ENCODE results near the gene ADAM8.

ADAM8 gene

GRCh38 chr10:133285217-133285616, 8.5 kb upstream of the ADAM8 start:
- TF ChIP-seq CEBPB (IDR thresholded peaks at IDR 0.05) (no peak), YY1 (IDR thresholded peaks at IDR 0.05; ENCODE audit: low read depth) (no peak), TEAD4 (IDR thresholded peaks at IDR 0.05) (no peak), NFIC (IDR thresholded peaks at IDR 0.05) (no peak), EGR1 (IDR thresholded peaks at IDR 0.05) (no peak), TCF12 (IDR thresholded peaks at IDR 0.05; ENCODE audit: low read depth) (no peak)

GRCh38 chr10:133283931-133284330, 7.3 kb upstream of the ADAM8 start:
- TF ChIP-seq TEAD4 (IDR thresholded peaks at IDR 0.05), result no peak
- no peak for TF ChIP-seq CREB1 (IDR thresholded peaks at IDR 0.05; ENCODE audit: low read depth)
- TF ChIP-seq MAX (IDR thresholded peaks at IDR 0.05), result no peak
- no peak for TF ChIP-seq ZBTB7A (IDR thresholded peaks at IDR 0.05; ENCODE audit: low read depth)
- no peak for TF ChIP-seq EP300 (IDR thresholded peaks at IDR 0.05; ENCODE audit: borderline replicate concordance)
- no peak for TF ChIP-seq TCF12 (IDR thresholded peaks at IDR 0.05; ENCODE audit: low read depth)
- TF ChIP-seq USF1 (IDR thresholded peaks at IDR 0.05), result no peak
- TF ChIP-seq YY1 (IDR thresholded peaks at IDR 0.05; ENCODE audit: low read depth), result no peak
- TF ChIP-seq NFIC (IDR thresholded peaks at IDR 0.05), result no peak

GRCh38 chr10:133282846-133283390, 6.2 kb upstream of the ADAM8 start:
- TF ChIP-seq CREB1 (IDR thresholded peaks at IDR 0.05; ENCODE audit: low read depth) (no peak), CEBPB (IDR thresholded peaks at IDR 0.05) (no peak), FOXM1 (IDR thresholded peaks at IDR 0.05; ENCODE audit: borderline replicate concordance, low read depth) (no peak), EGR1 (IDR thresholded peaks at IDR 0.05) (no peak), RAD21 (IDR thresholded peaks at IDR 0.05; ENCODE audit: low read depth) (no peak), TEAD4 (IDR thresholded peaks at IDR 0.05) (no peak), NFIC (IDR thresholded peaks at IDR 0.05) (no peak), TAF1 (IDR thresholded peaks at IDR 0.05; ENCODE audit: low read depth) (no peak), EP300 (IDR thresholded peaks at IDR 0.05; ENCODE audit: borderline replicate concordance) (no peak), MAX (IDR thresholded peaks at IDR 0.05) (no peak), REST (IDR thresholded peaks at IDR 0.05; ENCODE audit: low read depth) (no peak), USF1 (IDR thresholded peaks at IDR 0.05) (no peak), TCF12 (IDR thresholded peaks at IDR 0.05; ENCODE audit: low read depth) (no peak), ZBTB7A (IDR thresholded peaks at IDR 0.05; ENCODE audit: low read depth) (no peak), YY1 (IDR thresholded peaks at IDR 0.05; ENCODE audit: low read depth) (no peak)

- TF ChIP-seq USF1 (IDR thresholded peaks at IDR 0.05) (no peak), TAF1 (IDR thresholded peaks at IDR 0.05; ENCODE audit: low read depth) (no peak), CEBPB (IDR thresholded peaks at IDR 0.05) (no peak), NFIC (IDR thresholded peaks at IDR 0.05) (no peak), ZBTB7A (IDR thresholded peaks at IDR 0.05; ENCODE audit: low read depth) (no peak), CREB1 (IDR thresholded peaks at IDR 0.05; ENCODE audit: low read depth) (no peak), YY1 (IDR thresholded peaks at IDR 0.05; ENCODE audit: low read depth) (no peak), FOXM1 (IDR thresholded peaks at IDR 0.05; ENCODE audit: borderline replicate concordance, low read depth) (no peak), MAX (IDR thresholded peaks at IDR 0.05) (no peak), RAD21 (IDR thresholded peaks at IDR 0.05; ENCODE audit: low read depth) (no peak), EGR1 (IDR thresholded peaks at IDR 0.05) (no peak)
These were observed 5.1 kb upstream of the ADAM8 start for GRCh38 chr10:133281628-133282372.

GRCh38 chr10:133281084-133281483, 4.4 kb upstream of the ADAM8 start:
- TF ChIP-seq MAX (IDR thresholded peaks at IDR 0.05) (no peak), EP300 (IDR thresholded peaks at IDR 0.05; ENCODE audit: borderline replicate concordance) (no peak), FOXM1 (IDR thresholded peaks at IDR 0.05; ENCODE audit: borderline replicate concordance, low read depth) (no peak), ZBTB7A (IDR thresholded peaks at IDR 0.05; ENCODE audit: low read depth) (no peak)

GRCh38 chr10:133280391-133281059, 3.9 kb upstream of the ADAM8 start:
- no peak for TF ChIP-seq USF1 (IDR thresholded peaks at IDR 0.05)
- TF ChIP-seq EP300 (IDR thresholded peaks at IDR 0.05; ENCODE audit: borderline replicate concordance), result no peak
- TF ChIP-seq MAX (IDR thresholded peaks at IDR 0.05), result no peak
- TF ChIP-seq YY1 (IDR thresholded peaks at IDR 0.05; ENCODE audit: low read depth), result no peak
- TF ChIP-seq TCF12 (IDR thresholded peaks at IDR 0.05; ENCODE audit: low read depth), result no peak
- no peak for TF ChIP-seq ZBTB7A (IDR thresholded peaks at IDR 0.05; ENCODE audit: low read depth)

All from Ishikawa (cell line).